ENCODE results near the gene GLIPR2.

Gene GLIPR2

GRCh38 chr9:36121971-36122370, 14.6 kb upstream of the GLIPR2 start:
- no peak for DNase-seq (ENCODE audit: low read depth)
- no peak for TF ChIP-seq CTCF (conservative IDR thresholded peaks at IDR 0.05; ENCODE audit: low read depth, low read length)
- H3K4me3 ChIP-seq (ENCODE audit: low read depth, low read length) = no peak overlapping the region

DNA sequence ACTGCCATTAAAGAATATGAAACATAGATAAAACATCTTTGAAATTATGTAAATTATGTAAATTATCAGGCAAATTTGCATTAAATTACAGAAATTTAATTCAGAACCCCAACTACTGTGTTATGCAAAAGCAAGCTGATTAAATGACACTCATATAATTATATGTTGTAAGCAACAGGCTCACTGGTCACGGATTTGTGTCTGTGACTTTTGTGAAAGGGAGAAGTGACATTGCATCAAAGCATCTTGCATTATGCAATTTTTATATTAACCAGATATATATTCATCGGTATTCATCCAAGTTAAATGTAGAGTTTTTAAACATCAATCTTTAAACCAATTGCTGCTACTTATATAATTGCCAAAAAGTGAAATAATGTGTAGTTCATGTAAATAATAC, 13.0 kb upstream of the GLIPR2 start:
- TF ChIP-seq CTCF (conservative IDR thresholded peaks at IDR 0.05; ENCODE audit: low read depth, low read length) = no peak
- H3K4me3 ChIP-seq (ENCODE audit: low read depth, low read length) = no peak overlapping the region
- no peak for DNase-seq (ENCODE audit: low read depth)

GRCh38 chr9:36125062-36125855, 11.3 kb upstream of the GLIPR2 start:
- no peak for DNase-seq (ENCODE audit: low read depth)
- no peak for TF ChIP-seq CTCF (conservative IDR thresholded peaks at IDR 0.05; ENCODE audit: low read depth, low read length)
- no peak overlapping the region for H3K4me3 ChIP-seq (ENCODE audit: low read depth, low read length)

DNA sequence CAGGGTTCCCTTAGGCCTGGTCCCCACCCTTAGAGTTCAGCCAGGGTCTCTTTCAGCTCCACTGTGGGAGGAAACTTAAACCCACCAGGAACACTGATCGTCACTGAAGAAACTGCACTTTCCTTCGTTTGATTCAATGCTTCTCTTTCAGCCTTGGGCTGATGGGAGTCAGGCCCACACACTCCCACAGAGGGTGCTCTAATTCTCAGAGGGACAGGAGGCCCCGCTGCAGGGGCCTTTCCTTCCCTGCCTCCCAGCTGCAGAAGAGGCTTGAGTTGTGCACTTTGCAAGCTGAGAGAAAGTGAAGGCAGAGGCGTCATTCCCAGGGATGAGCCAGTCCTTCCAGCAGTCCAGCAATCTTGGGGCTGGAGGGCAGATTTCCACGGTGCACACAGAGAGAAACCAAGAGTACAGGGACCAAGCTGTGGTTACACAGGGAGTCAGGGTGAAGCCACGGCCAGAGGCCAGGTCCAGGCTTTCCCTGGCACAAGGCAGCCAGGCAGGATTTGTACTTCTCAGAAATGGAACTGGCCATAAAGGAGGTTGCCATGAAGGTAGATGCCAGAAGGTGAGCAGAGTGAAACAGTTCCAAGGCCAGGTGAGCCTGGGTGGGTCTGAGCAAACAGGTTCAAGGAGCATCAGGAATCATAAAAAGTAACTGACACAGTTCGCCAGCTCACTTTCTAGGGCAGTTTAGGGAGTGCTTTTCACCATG, 10.4 kb upstream of the GLIPR2 start:
- no peak for DNase-seq (ENCODE audit: low read depth)
- H3K4me3 ChIP-seq (ENCODE audit: low read depth, low read length) = no peak overlapping the region
- TF ChIP-seq CTCF (conservative IDR thresholded peaks at IDR 0.05; ENCODE audit: low read depth, low read length) = no peak

- no peak for TF ChIP-seq CTCF (conservative IDR thresholded peaks at IDR 0.05; ENCODE audit: low read depth, low read length)
- no peak overlapping the region for H3K4me3 ChIP-seq (ENCODE audit: low read depth, low read length)
- DNase-seq (ENCODE audit: low read depth) = no peak
These were observed 8.8 kb upstream of the GLIPR2 start for GRCh38 chr9:36127652-36128244.

DNA sequence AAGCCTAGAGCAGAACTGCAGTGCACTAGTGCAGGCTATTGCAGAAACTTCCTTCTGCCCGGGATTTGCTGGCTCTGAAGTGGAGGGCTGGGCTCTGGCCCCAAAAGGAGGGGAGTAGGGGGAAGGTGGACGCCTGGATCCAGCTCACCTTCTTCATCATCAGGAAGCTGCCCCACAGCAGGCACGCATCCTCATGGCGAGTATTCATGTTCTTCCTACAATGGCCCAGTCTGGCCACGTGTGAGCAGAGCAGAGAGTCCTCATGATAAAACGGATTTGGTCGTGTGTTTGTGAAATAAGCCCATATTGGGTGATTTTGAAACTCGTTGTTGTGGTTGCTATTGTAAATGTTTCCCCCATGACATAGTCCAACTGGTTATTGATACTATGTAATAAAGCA, 8.2 kb upstream of the GLIPR2 start:
- no peak overlapping the region for H3K4me3 ChIP-seq (ENCODE audit: low read depth, low read length)
- TF ChIP-seq CTCF (conservative IDR thresholded peaks at IDR 0.05; ENCODE audit: low read depth, low read length) = no peak
- no peak for DNase-seq (ENCODE audit: low read depth)
